Posterior cingulate gyrus (tissue), 11 donors: ENCODE data around the gene EIF5.

Experiments used
- DNase-seq, 10 donors: peaks; one replicate each; pipeline versions ENCODE4 v3.0.0 to v3.0.0-alpha.2; 2020 to 2021; ENCODE audit warnings: mixed read lengths in 3 of 10
- intact Hi-C: fragments of 100-400 bp; cut with DNase I; formaldehyde crosslinking; loops from one replicate; pipeline ENCODE4 v1.15.1; 2023

The EIF5 gene

GRCh38 chr14:103390605-103391004 lies 56.6 kb downstream of the EIF5 start:
- intact Hi-C loops: loop anchor here (10.0 kb wide), 1 partner anchor 114 kb away; no protein-coding TSS in a partner anchor
- no peak for DNase-seq

- intact Hi-C loops: loop anchor here (10.0 kb wide), 1 partner anchor 114 kb away; no protein-coding TSS in a partner anchor
- no peak for DNase-seq
Observed at GRCh38 chr14:103391048-103391447, 57.0 kb downstream of the EIF5 start.

- no peak for DNase-seq
Observed at GRCh38 chr14:103392106-103392505, 58.1 kb downstream of the EIF5 start.

GRCh38 chr14:103392572-103392971 lies 58.5 kb downstream of the EIF5 start:
- intact Hi-C loops: loop anchor here (10.0 kb wide), 1 partner anchor 112 kb away; no protein-coding TSS in a partner anchor
- no peak for DNase-seq

More at GRCh38 chr14:103392106-103392505, 58.1 kb downstream of the EIF5 start:
- intact Hi-C loops: loop anchor here (10.0 kb wide), 1 partner anchor 113 kb away; no protein-coding TSS in a partner anchor

GRCh38 chr14:103393070-103393469 lies 59.0 kb downstream of the EIF5 start:
- no peak for DNase-seq
- intact Hi-C loops: loop anchor here (10.0 kb wide), 1 partner anchor 112 kb away; no protein-coding TSS in a partner anchor

- intact Hi-C loops: loop anchor here (10.0 kb wide), 1 partner anchor 111 kb away; no protein-coding TSS in a partner anchor
- DNase-seq: no peak
Observed at GRCh38 chr14:103393676-103394626, 59.9 kb downstream of the EIF5 start.
